Astrocyte of the cerebellum (primary cell): ENCODE results near the gene GNA14.
"Not testable (repeated sequence)": the region's sequence is repeated elsewhere in the genome, so short reads cannot be mapped to it uniquely, and the experiment has no call there.

ENCODE experiments used
- DNase-seq: peaks from one replicate; pipeline ENCODE4 v3.0.0-alpha.2; 2011; ENCODE audit warnings: low read depth
- H3K4me3 ChIP-seq: 2 replicates; pipeline ENCODE4 v1.5.1; 2011; ENCODE audit warnings: mild to moderate bottlenecking, low read depth, low read length, moderate library complexity
- in situ Hi-C: cut with HindIII; loops from 2 replicates; pipeline ENCODE4 v1.10.0; 2017; ENCODE audit warnings: low sequenced_read_pairs
- TF ChIP-seq, protein P1 (sequence below): IDR thresholded peaks from 2 replicates; pipeline ENCODE4 v1.5.1; 2012; ENCODE audit warnings: low read length, low read depth, moderate library complexity, mild to moderate bottlenecking; ENCODE audit errors: missing control alignments

The GNA14 gene

GRCh38 chr9:77643871-77644270, 4.3 kb downstream of the GNA14 start:
- no peak overlapping the region for H3K4me3 ChIP-seq
- in situ Hi-C loops: no loop called here
- DNase-seq: no peak
- TF ChIP-seq, protein P1, sequence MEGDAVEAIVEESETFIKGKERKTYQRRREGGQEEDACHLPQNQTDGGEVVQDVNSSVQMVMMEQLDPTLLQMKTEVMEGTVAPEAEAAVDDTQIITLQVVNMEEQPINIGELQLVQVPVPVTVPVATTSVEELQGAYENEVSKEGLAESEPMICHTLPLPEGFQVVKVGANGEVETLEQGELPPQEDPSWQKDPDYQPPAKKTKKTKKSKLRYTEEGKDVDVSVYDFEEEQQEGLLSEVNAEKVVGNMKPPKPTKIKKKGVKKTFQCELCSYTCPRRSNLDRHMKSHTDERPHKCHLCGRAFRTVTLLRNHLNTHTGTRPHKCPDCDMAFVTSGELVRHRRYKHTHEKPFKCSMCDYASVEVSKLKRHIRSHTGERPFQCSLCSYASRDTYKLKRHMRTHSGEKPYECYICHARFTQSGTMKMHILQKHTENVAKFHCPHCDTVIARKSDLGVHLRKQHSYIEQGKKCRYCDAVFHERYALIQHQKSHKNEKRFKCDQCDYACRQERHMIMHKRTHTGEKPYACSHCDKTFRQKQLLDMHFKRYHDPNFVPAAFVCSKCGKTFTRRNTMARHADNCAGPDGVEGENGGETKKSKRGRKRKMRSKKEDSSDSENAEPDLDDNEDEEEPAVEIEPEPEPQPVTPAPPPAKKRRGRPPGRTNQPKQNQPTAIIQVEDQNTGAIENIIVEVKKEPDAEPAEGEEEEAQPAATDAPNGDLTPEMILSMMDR: no peak

GRCh38 chr9:77640741-77641580, 7.2 kb downstream of the GNA14 start:
- H3K4me3 ChIP-seq: no peak overlapping the region
- in situ Hi-C loops: no loop called here
- no peak for DNase-seq

DNA sequence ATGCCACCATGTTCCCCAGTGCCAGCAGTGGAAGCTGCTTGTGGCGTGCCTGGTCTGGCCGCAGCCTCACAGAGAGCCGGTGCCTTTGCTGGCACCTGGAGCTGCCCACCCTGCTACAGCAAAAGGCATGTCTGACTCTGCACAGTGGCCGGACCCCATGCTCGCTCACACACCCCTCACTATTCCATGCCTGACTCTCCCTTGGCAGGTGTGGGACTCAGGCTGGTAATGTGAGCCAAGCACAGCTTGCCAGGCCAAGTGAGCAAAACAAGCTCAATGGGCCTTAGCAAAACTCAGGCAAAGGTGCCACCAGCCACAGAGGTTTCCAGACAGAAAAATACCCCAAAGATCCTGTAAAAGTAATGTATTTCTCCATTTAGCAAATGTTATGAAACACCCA, 15.5 kb downstream of the GNA14 start:
- H3K4me3 ChIP-seq: no peak overlapping the region
- in situ Hi-C loops: no loop called here
- no peak for DNase-seq
- TF ChIP-seq, protein P1: no peak

More at GRCh38 chr9:77640741-77641580, 7.2 kb downstream of the GNA14 start:
- TF ChIP-seq, protein P1: no peak

DNA sequence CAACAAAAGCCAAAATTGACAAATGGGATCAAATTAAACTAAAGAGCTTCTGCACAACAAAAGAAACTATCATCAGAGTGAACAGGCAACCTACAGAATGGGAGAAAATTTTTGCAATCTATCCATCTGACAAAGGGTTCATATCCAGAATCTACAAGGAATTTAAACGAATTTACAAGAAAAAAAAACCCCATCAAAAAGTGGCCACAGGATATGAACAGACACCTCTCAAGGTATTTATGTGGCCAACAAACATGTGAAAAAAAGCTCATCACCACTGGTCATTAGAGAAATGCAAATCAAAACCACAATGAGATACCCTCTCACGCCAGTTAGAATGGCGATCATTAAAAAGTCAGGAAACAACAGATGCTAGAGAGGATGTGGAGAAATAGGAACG, 19.3 kb downstream of the GNA14 start:
- in situ Hi-C loops, DNase-seq, H3K4me3 ChIP-seq: not testable (repeated sequence)

- DNase-seq: no peak
- in situ Hi-C loops: no loop called here
- H3K4me3 ChIP-seq: no peak overlapping the region
- TF ChIP-seq, protein P1: no peak
These were observed 31.9 kb downstream of the GNA14 start for GRCh38 chr9:77616191-77616590.

GRCh38 chr9:77614645-77615044, 33.5 kb downstream of the GNA14 start:
- TF ChIP-seq, protein P1: no peak
- no peak overlapping the region for H3K4me3 ChIP-seq
- in situ Hi-C loops: no loop called here
- DNase-seq: no peak

GRCh38 chr9:77606526-77606925, 41.6 kb downstream of the GNA14 start:
- DNase-seq: no peak
- in situ Hi-C loops: no loop called here
- TF ChIP-seq, protein P1: no peak
- no peak overlapping the region for H3K4me3 ChIP-seq
